HG02943 (cell line): ENCODE data around the gene LAGE3.

ENCODE experiments used
- ATAC-seq: cut with Tn5 transposase; IDR thresholded peaks from one replicate; pipeline ENCODE4 v1.9.1; 2021; ENCODE audit warnings: mild to moderate bottlenecking, low read depth, moderate library complexity; ENCODE audit not compliant: unreplicated experiment

Gene LAGE3

GRCh38 chrX:154460326-154460725, 18.8 kb downstream of the LAGE3 start:
- no peak for ATAC-seq

GRCh38 chrX:154459832-154460231, 19.2 kb downstream of the LAGE3 start:
- no peak for ATAC-seq

GRCh38 chrX:154458954-154459778, 19.9 kb downstream of the LAGE3 start:
- no peak for ATAC-seq

- no peak for ATAC-seq
Observed at GRCh38 chrX:154458116-154458953, 20.7 kb downstream of the LAGE3 start, which contains the start of gene PLXNA3. TSS of gene PLXNA3 (plus strand) at chrX:154458281. CDS start at chrX:154460184, 1,903 bp downstream.

- no peak for ATAC-seq
Observed at GRCh38 chrX:154457491-154458115, 21.5 kb downstream of the LAGE3 start.

GRCh38 chrX:154452823-154453222, 26.3 kb downstream of the LAGE3 start:
- no peak for ATAC-seq

GRCh38 chrX:154450312-154450711, 28.8 kb downstream of the LAGE3 start:
- no peak for ATAC-seq

GRCh38 chrX:154449618-154450017, 29.5 kb downstream of the LAGE3 start:
- ATAC-seq, result no peak

GRCh38 chrX:154448484-154448883, 30.6 kb downstream of the LAGE3 start:
- no peak for ATAC-seq

- ATAC-seq, result no peak
Observed at GRCh38 chrX:154446430-154446829, 32.7 kb downstream of the LAGE3 start.

GRCh38 chrX:154445776-154446175, 33.3 kb downstream of the LAGE3 start:
- ATAC-seq, result no peak

- ATAC-seq, result no peak
Observed at GRCh38 chrX:154444755-154445246, 34.3 kb downstream of the LAGE3 start.

GRCh38 chrX:154443992-154444754, 34.9 kb downstream of the LAGE3 start, which contains the start of gene FAM50A:
TSS of gene FAM50A (plus strand) at chrX:154444141. CDS start at chrX:154444236, 95 bp downstream.
- no peak for ATAC-seq

GRCh38 chrX:154443479-154443910, 35.6 kb downstream of the LAGE3 start:
- ATAC-seq, result no peak

GRCh38 chrX:154441984-154442707, 36.9 kb downstream of the LAGE3 start:
- no peak for ATAC-seq

- ATAC-seq, result no peak
Observed at GRCh38 chrX:154441564-154441963, 37.5 kb downstream of the LAGE3 start.

- no peak for ATAC-seq
Observed at GRCh38 chrX:154440623-154441357, 38.3 kb downstream of the LAGE3 start.

- no peak for ATAC-seq
Observed at GRCh38 chrX:154439841-154440240, 39.2 kb downstream of the LAGE3 start.
